ENCODE results near the gene CIB1.
"Not testable (repeated sequence)": the region's sequence is repeated elsewhere in the genome, so short reads cannot be mapped to it uniquely, and the experiment has no call there.

CIB1 gene

GRCh38 chr15:90194655-90195054 lies 39.1 kb downstream of the CIB1 start:
- DNase-seq (ENCODE audit: low read depth in 2 of 2): no peak

DNA sequence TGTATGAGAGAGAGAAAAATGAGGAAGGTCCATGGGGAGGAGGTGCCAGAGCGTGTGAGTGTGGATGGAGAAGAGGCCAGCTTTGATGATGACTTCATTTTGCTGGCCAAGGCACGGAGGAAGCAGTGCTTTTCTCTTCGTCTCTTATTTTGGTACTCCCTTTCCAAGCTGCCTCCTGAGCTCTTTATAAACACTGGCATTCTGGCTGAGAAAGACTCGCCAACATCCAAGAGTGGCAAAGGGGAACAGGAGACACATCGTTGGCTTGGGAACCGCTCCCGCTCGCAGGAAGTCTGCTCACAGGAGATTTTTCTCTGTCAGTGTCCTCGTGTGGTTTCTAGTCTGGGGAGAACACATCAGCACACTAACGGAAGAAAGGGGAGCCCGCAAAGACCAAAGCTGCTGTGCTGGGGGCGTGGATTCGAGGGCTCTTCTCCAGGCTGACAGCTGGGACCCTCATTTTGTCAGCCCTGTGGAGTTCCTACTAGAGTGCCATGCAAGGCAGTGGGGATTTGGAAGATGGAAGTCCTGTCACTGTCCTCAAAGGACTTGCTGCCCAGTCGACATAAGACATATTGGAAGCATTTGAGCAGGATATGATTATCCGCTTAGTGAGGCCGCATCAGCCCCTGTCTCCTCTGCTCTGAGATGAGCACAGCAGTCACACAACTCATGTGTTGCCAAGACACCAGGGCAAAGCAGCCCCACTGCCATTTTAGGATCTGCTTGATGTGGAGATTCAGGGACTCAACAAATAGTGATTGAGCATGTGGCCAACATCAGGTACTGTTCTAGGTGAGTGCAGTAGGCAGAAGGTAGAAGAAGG lies 40.6 kb downstream of the CIB1 start:
- DNase-seq (ENCODE audit: low read depth in 2 of 2): no peak

GRCh38 chr15:90191794-90192509 lies 41.8 kb downstream of the CIB1 start:
- DNase-seq (ENCODE audit: low read depth in 2 of 2): no peak

- DNase-seq (ENCODE audit: low read depth in 2 of 2): no peak
These were observed 42.4 kb downstream of the CIB1 start for GRCh38 chr15:90191344-90191687.

DNA sequence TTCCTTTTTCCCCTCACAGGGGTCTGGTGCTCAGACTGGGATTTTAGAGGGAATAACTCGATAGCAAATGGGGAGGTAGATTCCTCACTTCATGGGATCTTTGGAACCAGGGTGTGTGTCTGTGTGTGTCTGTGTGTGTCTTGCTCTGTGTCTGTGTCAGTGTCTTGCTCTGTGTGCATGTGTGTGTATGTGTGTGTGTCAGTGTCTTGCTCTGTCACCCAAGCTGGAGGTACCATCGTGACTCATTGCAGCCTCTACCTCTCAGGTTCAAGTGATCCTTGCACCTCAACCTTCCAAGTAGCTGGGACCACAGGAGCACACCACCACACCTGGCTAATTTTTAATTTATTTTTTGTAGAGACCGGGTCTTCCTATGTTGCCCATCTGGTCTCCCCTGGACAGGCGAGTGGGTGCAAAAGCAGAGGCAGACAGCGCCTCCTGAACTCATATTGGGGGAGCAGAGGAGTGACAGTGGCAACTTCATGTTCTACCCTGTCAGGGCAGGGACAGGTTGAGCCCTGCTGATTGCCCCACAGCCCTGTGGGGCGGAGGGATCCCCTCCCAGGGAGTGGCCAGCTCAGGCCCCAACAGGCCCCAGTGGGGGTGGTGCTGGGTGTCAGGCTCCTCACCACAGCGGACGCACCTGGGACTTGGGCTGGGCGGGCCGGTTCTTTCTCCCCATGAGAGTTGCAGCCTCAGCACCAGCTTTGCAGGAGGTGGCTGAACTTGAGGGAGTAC lies 43.0 kb downstream of the CIB1 start:
- DNase-seq (ENCODE audit: low read depth in 2 of 2): no peak

DNA sequence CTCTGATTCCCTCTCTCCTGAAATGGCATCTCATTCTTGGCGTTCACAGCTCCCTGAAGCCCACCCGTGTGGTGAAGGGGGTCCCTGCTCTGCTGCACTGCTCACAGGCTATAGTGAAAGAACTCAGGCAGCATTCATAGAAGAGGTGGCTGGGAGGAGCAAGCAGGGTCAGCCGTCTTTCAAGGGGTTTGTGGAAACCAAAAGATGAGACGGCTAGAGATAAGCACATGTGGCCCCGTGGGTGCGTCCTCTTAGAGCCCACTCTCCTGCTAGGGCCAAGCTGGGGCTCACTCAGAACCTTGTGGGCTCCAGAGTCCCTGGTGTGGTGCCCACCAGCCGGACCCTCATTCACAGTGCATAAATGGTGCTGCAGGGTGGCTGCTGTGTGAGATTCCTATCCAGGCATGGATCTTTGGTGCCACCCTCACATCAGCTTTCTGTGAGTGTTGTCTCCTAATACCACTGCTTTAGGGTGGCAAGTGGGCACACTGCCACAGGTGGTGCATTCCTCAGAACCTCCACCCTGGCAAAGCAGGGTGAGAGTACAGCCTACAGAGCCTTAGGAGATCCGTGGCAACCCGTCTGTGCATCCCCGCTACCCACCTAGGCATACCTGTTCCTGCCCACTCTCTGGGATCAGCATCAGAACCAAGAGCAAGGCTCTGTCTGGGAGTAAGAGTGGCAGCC lies 43.8 kb downstream of the CIB1 start:
- DNase-seq (ENCODE audit: low read depth in 2 of 2): no peak

DNA sequence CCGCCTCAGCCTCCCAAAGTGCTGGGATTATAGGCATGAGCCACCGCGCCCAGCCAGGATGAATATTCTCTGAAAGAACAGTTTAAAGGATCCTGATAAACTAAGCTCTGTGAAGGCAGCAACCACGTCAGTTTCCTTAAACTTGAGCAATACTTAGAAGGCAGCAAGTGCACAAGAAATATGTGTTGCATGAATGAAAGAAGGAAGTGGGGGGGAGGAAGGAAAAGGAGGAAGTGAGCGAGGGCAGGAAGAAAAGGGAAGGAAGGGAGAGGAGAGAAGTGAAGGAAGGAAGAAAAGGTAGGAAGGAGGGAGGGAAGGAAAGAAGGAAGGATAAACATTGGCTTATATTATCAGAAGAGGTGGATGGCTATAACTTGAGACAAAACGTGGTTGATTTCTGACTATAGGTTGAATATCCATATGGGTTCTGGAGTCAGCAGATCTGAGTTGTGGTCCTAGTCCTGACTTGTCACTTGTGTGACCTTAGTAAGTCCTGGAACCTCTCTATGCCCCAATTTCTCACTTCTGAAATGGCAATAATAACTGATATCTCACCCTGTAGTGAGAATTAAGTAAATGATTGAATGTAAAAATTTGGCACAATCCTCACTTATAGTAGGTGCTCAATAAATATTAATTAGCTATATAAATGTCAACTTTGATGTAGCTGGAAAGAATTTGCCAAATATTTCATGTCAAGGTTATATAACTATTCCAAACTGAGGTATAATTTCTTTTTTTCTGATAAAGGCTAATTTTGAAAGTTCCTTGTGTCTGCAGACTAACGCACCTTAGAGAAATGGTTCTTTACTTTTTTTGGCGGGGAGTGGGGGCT lies 44.6 kb downstream of the CIB1 start:
- DNase-seq (ENCODE audit: low read depth in 2 of 2): no peak

GRCh38 chr15:90188065-90188464 lies 45.7 kb downstream of the CIB1 start:
- DNase-seq (ENCODE audit: low read depth in 2 of 2): not testable (repeated sequence)

DNA sequence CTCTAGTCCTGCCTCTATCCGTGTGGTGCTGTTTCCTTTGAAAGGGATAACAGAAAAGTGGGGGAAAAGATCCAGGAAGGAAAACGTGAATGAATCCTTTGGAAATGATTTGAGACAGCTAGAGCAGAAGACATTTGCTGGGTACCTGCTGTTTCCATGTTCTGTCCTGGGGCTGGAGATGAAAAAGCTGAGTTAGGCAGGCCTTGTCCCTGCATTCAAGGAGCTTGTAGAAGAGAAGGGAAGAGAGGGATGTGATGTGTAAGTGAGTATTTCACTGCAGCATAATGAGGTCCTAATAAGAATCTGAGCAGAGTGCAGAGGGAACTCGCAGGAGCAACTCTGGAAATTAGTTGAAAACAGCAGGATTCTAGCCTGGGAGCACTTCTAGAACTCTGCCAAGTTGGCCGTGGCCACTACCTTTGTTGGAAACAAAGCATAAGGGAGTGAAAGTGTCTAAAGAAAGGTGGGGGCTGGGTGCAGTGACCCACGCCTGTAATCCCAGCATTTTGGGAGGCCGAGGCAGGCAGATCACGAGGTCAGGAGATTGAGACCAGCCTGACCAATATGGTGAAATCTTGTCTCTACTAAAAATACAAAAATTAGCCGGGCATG lies 46.4 kb downstream of the CIB1 start:
- DNase-seq (ENCODE audit: low read depth in 2 of 2): no peak

DNA sequence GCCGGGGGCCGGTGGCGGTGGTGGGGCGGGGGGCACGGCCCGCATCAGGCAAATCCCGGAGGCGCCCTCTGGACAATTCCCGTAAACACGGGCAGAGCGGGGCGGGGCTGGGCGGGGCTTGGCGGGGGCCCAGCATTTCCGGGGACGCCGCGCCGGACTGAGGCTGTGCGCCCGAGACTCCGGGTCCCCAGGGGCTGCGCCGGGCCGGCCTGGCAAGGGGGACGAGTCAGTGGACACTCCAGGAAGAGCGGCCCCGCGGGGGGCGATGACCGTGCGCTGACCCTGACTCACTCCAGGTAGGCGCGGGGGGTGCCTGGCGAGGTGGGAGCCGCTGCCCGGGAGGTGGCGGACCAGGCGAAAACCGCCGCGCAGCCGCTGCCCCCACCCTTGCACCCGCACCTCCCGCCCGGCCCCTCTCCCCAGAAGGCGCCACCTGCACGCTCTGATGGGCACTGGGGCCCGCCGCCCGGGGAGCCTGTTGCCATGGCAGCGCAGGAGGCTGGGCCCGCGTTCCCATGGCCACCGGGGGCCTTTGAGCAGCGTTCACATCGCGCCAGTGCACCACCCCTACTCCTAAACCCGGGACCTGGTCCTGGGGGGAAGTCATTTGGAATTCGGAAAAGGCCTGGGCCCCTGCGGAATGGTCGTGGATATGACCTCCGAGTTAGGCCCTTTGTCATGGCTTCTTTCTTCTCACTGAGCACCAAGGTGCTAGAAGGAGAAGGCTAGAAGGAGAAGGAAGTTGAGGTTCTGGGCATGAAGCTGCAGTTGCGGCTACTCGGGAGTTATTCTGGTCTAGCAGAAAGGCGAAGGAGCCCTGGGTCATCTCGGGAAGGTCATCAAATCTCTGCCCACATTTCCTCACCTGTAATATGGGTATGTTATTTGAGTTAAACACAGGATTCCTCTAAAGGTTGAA lies 48.7 kb downstream of the CIB1 start:
- DNase-seq (ENCODE audit: low read depth in 2 of 2): no peak

DNA sequence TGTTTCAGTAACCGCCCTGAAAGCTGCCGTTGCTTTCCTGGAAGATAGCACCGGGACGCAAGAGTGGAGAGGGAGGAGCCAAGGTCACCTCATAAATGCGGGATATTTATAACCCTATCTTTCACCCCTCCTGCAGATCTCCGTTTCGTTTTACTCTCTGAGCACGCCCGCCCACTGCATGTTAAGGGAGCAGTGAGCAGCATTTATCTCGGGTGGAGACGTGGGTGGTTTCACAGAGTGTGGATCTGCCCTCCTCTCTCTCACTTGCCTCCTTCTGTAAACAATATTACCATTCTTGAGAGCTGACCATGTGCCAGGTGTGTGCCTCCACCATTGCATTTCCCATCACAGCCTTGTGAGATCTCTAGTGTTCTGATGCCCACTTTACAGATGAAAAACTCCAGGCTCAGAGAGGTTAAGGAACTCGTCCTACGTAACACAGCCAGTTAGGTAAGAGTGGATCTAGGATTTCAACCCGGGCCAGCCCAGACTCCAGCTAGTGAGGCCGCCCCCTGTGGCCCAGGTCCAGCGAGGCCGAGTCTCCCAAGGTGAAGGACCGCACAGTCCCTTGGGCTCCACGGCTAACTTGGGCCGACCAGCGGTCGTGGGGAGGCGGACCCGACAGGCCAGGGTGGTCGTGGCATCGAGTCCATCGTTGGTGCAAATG lies 49.5 kb downstream of the CIB1 start:
- no peak for DNase-seq (ENCODE audit: low read depth in 2 of 2)

DNA sequence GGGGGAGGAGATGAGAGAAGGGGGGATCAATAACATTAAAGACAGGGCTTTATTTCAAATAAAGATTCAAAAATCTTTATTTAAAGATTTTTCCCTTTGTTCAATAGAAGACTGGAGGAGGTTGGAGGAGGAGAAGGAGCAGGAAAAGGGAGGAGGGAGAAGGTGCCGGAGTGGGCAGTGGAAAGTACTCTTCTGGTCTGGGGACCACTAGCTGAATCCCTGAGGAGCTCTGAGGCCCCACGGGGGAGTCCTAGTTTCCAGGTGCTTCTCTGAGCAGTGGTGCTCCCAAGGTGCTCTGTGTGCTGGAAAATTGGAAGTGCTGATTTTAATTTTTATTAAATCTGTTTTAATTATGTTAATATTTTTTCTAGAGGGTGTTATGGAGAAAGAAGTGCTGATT lies 52.0 kb downstream of the CIB1 start:
- DNase-seq (ENCODE audit: low read depth in 2 of 2): no peak

Measured in fibroblast of skin of left quadriceps (primary cell).